GM11168 (cell line): Measurements from ENCODE around the gene IKZF3.

ENCODE experiments used
- in situ Hi-C: fragments of 300-500 bp; cut with MboI; formaldehyde crosslinking; loops from one replicate; pipeline ENCODE4 v1.12.0; 2022; ENCODE audit warnings: low sequenced_read_pairs; ENCODE audit not compliant: unreplicated experiment

The IKZF3 gene

GRCh38 chr17:39746145-39746461 lies 118.0 kb downstream of the IKZF3 start:
- in situ Hi-C loops, result no loop called here

- in situ Hi-C loops, result no loop called here
Observed at GRCh38 chr17:39745335-39746144, 118.6 kb downstream of the IKZF3 start.

- in situ Hi-C loops, result no loop called here
Observed at GRCh38 chr17:39744836-39745215, 119.3 kb downstream of the IKZF3 start.

- in situ Hi-C loops, result no loop called here
Observed at GRCh38 chr17:39744075-39744835, 119.9 kb downstream of the IKZF3 start.

- in situ Hi-C loops, result no loop called here
Observed at GRCh38 chr17:39742856-39743436, 121.2 kb downstream of the IKZF3 start.

- in situ Hi-C loops, result no loop called here
Observed at GRCh38 chr17:39742126-39742855, 121.8 kb downstream of the IKZF3 start.

- in situ Hi-C loops, result no loop called here
Observed at GRCh38 chr17:39740357-39741111, 123.6 kb downstream of the IKZF3 start.

- in situ Hi-C loops, result no loop called here
Observed at GRCh38 chr17:39739885-39740356, 124.2 kb downstream of the IKZF3 start.

GRCh38 chr17:39738983-39739884 lies 124.9 kb downstream of the IKZF3 start:
- in situ Hi-C loops, result no loop called here

- in situ Hi-C loops, result no loop called here
Observed at GRCh38 chr17:39738568-39738901, 125.6 kb downstream of the IKZF3 start.

GRCh38 chr17:39737760-39738567 lies 126.1 kb downstream of the IKZF3 start, which contains the start of gene GRB7:
Gene GRB7 (plus strand): TSS chr17:39737938. CDS start chr17:39742302, 4,364 bp downstream.
- in situ Hi-C loops, result no loop called here

GRCh38 chr17:39737206-39737759 lies 126.8 kb downstream of the IKZF3 start:
- in situ Hi-C loops, result no loop called here

GRCh38 chr17:39736319-39737165 lies 127.6 kb downstream of the IKZF3 start:
- in situ Hi-C loops, result no loop called here

GRCh38 chr17:39735882-39736281 lies 128.2 kb downstream of the IKZF3 start:
- in situ Hi-C loops, result no loop called here

GRCh38 chr17:39732586-39732985 lies 131.5 kb downstream of the IKZF3 start:
- in situ Hi-C loops, result no loop called here

GRCh38 chr17:39730095-39730921 lies 133.8 kb downstream of the IKZF3 start, which contains the start of gene MIEN1:
Gene MIEN1 (minus strand): TSS chr17:39730532. CDS start chr17:39730495, 37 bp downstream.
- in situ Hi-C loops, result no loop called here
